ENCODE results near the gene GCLC.
"Not testable (repeated sequence)": the region's sequence is repeated elsewhere in the genome, so short reads cannot be mapped to it uniquely, and the experiment has no call there.

The GCLC gene

DNA sequence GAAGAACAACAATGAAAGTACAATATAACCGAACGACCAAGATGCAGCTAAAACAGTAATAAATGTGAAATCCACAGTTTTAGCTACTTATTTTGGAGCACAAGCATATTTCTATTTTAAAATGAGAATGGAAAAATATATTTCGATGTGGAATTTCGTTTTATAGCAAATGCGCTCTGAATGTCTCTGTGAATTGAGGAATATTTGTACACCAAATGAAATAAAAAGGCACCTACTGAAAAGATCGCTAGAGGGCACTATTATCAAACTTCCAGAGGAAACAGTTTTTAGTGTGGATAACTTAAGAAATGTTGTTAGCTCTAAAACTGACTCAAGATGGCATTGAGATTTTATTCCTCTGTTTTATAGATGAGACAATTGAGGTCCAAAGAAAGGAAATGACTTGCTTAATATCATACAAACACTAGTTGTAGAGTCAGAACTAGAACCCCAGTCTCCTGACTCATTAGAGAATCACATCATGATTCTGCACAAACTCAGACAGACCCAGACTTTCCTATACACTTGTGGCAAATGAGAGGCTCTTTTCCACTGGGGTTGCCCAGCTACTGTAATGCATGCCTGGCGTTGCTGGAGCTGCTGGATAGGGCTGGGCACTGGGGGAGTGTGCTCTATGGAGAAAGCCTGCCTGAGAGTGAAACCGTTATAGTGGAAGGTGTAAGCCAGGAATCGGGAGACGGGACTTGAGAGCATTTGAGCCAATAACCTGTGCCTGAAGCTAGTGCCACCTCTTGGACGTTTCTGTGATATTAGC, 51.9 kb downstream of the GCLC start:
- no peak for DNase-seq (ENCODE audit: low read depth)

DNA sequence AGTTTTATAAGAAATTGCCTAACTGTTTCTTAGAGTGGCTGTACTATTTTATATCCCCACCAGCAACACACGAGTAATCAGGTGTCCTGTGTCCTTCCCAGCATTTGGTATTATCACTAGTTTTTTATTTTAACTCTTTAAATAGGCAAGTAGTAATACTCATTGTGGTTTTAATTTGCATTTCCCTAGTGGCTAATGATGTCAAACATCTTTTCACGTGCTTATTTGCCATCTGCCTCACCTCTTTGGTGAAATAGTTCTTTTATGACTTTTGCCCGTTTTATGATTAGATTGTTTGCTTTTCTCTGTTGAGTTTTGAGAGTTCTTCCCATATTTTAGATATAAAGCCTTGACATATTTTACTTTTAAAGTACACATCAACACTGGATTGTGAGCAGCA, 57.8 kb downstream of the GCLC start:
- DNase-seq (ENCODE audit: low read depth): no peak

DNA sequence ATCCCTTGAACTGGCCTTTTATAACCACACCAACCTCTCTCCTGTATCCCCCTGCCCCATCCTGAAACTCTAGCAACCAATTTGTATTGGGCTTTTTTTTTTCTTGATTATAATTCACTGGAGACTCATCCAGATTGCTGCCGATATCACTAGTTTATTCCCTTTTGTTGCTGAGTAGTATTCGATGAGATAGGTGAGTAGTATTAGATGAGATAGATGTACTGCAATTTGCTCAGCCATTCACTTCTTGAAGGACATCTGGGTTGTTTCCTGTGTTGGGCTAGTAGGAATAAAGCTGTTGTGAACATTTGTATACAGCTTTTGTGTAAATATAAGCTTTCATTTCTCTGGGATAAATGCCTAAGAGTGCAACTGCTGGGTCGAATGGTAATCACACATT, 58.2 kb downstream of the GCLC start:
- DNase-seq (ENCODE audit: low read depth): no peak

DNA sequence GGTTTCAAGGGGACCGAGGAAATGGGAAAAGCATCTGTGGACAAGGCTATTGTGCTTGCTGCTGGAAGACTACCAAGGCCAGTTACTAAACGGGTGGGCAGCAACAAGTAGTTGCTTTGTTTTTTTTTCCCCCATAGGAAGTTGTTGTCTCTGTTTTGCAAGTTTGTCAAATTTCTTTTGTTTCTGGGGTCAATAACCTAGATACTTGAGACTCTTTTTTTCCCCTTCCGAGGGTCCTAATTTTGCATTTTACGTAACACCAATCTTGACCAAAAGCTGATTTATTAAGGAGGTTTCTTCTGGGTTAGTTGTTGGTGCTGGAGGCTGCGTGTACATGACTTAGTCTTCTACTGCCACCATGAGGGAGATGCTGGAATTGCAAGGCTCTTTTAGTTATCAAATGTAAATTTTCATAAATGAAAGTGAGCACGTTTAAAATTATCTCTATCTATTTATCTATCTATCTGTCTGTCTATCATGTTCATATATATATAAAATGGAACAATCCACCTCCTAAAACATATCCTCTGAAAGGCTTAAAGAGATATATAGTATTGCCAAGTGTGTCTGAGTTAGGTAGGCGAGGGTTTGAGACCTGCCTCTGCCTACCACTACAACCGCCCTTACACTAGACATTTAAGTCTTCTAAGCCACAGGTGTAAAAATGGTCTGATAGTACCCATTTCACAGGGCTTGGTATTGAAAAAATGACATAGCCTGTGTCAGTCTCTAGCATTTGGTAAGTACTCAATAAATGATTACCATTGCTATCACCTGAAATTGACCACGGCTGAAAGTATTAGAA, 60.2 kb downstream of the GCLC start:
- DNase-seq (ENCODE audit: low read depth): peak; percentile 69

DNA sequence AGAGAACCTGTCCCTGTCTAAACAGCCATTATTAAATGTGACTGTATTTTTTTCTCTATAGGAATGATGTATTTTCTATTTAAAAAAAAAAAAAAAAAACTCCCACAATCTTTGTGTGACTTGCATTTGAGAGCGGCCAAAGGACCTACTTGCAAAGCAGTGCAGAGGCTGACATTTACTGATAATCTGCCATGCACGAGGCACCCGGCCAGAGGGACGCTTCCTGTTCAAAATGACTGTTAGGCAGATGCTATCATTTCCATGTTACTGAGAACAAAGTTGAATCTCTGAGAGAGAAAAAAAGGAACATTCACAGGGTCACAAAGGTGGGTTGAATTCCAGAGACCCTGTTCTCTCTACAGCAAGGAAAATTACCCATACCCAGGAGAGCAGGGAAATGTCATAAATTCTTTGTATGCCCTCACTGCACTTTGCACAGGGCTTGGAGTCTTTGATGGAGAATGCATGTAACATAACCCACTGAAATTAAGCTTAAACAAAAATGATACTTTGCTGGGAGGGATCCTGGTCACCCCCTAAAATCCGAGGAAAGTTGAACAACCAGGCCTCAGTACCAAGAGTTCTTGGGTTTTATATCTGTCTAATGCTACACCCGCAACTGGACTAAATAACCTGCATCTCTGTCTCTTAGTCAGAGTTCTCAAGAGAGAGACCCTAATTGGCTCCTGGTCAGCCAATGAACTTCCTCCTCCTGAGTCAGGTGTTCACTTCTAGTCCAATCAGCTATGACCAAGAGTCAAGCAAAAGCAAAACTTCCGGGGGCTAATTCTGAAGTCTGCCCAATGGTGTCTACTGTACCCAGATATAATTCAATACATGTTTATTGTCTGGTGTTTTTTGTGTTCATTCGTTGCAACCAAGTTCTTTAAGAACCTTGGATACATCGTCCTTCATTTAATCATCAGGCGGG, 61.2 kb downstream of the GCLC start:
- DNase-seq (ENCODE audit: low read depth): no peak

DNA sequence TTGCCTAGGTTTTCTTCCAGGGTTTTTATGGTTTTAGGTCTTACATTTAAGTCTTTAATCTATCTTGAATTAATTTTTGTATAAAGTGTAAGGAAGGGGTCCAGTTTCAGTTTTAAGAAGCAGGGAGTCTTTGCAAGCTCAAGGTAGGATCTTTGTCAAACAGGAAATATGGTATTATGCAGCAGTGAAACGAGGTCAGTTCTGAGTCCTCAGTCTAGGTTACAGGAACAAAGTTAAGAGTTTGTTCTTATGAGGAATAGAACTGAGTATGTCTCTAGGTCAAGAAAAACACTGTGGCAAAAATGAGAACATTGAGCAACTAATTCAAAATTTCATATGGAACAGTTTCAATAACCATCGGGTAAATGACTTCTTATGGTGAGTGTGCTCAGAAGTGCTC, 63.6 kb downstream of the GCLC start:
- no peak for DNase-seq (ENCODE audit: low read depth)

DNA sequence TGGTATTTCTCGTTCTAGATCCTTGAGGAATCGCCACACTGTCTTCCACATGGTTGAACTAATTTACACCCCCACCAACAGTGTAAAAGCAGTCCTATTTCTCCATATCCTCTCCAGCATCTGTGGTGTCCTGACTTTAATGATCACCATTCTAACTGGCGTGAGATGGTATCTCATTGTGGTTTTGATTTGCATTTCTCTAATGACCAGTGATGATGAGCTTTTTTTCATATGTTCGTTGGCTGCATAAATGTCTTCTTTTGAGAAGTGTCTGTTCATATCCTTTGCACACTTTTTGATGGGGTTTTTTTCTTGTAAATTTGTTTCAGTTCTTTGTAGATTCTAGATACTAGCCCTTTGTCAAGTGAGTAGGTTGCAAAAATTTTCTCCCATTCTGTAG, 64.1 kb downstream of the GCLC start:
- not testable (repeated sequence) for DNase-seq (ENCODE audit: low read depth)

DNA sequence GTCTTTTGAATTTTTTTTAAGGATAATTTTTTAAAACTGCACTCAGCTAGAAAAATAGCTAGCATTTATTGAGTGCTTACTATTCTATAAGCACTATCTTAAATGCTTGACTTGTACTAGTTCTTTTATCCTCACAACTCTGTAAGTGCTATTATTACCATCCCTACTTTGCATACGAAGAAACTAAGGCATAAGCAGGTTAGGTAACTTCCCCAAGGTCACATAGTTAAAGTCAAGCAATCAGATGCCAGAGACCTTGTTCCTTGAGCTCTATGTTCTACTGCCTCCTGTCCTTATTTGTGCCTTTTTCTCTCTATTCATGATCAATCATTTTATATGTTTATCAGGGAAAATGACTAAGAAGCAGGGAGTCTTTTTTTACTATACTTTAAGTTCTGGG, 65.0 kb downstream of the GCLC start:
- no peak for DNase-seq (ENCODE audit: low read depth)

DNA sequence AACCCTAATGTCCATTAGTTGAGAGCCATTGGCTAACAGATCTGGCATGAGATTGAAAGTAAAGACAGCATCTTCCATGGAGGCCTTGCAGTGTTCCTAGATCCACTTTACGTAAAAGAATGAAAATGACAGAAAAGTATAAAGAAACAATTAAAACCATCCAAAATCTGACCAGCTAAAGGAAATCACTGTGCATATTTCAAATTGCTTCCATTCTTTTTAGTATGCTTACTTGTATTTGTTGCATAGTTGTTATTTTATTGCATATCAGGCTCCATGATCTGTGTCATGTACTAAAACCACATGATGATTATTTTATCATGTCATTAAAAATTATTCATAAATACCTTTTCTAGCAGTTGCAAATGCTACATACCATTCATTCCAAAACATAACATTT, 67.9 kb downstream of the GCLC start:
- no peak for DNase-seq (ENCODE audit: low read depth)

DNA sequence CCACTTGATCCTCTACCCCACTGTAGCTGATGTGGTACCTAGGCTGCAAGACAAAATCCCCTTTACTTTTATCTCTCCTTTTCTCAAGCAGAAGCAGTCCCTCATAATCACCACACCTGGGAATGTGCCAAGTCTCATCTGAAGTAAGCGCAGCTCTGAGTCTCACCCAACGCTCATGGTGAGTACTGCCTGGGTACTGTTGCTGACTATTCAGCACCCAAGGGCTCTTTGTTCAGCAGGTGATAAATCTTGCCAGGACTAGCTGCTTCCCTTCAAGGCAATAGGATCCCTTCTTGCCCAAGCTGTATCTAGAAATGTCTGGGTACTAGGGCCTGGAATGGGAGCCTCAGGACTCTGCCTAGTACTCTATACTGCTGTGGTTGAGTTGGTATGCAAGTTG, 70.9 kb downstream of the GCLC start:
- no peak for DNase-seq (ENCODE audit: low read depth)

DNA sequence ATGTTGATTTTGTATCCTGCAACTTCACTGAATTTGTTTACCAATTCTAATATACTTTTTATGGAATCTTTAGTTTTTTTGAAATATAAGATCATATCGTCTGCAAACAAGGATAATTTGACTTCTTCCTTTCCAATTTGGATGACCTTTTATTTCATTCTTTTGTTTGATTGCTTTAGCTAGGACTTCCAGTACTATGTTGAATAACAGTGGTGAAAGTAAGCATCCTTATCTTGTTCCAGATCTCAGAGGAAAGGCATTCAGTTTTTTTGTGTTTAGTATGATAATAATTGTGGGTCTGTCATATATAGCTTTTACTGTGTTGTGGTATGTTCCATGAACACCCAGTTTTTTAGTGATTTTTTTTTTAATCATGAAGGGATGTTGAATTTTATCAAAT, 75.7 kb downstream of the GCLC start:
- DNase-seq (ENCODE audit: low read depth): no peak

DNA sequence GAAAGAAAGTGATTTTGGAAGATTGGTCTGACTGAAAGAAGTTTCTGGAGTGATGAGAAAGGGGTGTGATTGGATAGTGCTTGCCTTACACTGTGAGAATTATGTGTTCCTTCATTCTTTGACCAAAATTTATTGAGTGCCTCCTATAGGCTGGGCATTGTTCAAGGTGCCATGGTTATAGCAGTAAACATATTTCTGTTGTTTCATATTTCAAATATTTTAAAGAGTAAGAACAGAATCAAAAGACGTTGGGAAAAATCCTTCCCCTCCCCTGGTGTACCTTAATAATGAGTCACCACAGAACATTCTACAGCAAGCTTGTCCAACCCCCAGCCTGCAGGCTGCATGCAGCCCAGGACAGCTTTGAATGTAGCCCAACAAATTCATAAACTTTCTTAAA, 78.6 kb downstream of the GCLC start:
- DNase-seq (ENCODE audit: low read depth): no peak

DNA sequence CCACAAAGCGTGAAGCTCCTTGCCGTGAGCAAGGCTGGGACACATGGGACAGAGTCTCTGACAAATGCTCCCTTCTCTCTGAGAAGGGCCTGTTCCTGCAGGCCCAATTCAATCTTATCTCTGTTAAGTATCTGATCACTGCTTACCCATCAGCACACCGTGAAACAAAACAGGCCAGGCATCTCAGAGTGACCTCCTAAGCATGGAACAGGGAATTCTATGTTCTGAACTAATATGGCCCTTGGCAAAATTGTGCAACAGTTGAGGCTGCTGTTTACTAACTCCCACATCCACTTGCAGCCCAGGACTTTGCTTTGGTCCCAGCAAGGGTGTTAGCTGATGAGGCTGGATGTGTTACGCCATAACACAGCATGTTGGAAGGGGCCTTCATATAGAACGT, 79.2 kb downstream of the GCLC start:
- no peak for DNase-seq (ENCODE audit: low read depth)

DNA sequence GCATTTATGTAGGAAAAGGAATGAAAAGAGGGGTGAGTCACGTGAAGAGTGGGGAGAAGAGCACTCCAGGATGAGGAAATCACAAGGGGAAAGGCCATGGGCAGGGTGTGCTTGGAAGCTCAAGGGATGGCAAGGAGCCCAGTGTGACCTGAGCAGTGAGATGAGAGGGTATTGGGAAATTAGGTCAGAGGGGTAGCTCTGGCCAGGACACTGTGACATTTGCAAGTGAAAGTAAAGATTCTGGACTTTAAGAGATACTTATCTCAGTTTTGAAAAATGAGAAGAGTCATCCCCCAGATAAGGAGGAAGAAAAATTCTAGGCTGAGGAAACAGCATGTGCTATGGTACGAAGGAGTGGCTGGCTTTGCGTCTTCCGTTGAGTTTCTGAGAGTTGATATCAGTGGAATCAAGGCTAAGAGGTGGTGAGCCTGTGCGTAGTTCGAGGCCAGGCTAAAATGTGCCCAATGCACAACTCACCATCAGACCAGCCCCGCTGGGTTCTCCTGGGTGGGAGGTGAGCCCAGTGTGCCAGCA, 79.9 kb downstream of the GCLC start:
- no peak for DNase-seq (ENCODE audit: low read depth)

DNA sequence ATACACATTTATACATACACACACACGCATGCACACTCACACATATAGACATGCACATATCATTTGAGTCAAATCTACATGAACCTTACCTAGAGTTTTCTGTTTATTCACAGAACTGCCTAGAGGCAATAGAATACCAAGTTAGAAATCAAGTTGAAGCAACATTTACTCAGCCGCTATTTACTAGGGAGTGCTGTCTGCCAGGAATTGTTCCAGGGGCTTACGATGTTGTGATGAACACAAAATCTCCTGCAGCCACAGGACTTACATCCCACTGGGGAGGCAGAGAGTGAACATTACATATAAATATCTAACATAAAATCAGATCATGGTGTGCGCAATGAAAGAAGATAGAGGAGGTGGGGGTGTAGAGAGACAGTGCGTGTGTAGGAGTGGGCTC, 80.4 kb downstream of the GCLC start:
- DNase-seq (ENCODE audit: low read depth): no peak

DNA sequence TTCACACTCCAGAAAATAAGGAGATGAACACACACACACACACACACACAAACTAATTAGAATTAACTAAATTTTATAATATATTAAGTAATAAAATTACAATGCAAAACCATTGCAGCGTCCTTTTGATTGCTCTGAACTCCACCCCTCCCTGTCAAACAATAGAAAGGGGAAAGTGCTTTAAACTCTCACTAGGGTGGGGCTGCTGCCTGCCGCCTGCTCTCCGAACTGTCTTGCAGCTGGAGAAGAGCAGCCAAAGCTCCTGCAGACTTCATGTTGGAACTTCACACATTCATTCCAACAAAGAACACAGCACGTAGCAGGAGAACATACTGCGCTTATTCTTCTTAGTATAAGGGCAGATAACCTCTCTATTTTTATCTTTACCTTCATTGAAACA, 83.2 kb downstream of the GCLC start:
- DNase-seq (ENCODE audit: low read depth): no peak

DNA sequence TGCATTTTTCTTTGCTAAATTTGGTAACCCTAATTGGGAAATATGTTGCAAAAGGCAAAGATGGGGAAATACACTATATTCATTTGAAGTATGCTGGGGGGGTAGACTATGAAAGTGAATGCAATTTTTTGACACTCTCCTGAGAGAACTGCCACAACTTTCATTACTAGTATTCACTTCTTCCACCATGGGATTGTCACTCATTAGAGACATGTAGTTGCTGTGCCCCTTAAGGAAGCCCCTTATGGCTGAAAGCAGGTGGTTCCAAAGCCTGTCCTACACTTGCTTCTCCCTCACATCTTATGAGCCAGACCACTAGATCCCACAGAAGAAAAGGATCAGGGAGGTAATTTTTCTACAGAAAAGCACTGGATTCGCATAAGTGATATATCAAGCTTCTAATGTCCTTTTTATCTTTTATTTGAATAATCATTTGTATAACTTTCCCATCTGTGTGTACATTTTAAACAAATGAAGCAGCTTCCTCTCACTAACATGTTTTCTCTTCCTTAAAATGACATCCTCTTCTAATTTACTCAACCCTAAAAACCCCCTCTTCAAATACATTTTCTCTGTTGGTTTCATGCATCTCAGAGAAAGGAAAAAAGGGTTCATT, 83.8 kb downstream of the GCLC start:
- no peak for DNase-seq (ENCODE audit: low read depth)

DNA sequence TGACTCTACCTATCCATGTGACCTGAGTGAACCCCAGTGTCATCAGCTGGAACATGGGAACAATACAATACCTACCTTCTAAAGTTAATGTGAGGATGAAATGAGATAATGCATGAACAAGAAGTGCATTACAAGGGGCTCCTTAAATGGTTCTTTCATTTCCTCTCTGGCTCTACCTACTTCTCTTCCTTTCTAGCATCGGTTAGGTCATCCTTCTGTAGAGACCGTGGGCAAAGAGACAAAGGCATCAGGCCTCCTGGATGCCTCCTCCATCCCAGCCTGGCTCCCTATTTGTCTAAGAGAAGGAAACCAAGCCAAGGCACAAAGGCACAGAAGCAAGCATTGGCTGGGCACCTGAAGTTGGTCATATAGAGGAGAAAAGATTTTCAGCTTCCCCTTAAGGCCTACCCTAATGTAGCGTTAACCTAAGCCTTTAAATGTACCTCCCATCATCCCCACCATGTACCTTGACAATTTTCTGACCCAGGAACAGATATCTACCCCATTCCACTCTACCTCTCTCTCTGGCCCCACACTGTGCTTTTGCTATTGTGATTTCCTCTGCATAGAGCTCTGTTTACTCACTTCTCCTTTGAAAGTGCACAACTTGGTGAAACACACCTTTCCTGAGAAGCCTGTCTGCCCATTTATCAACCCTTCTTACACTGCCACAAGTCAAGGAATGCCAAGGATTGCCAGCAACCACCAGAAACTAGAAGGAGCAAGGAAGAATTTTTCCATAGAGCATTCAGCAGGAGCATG, 86.6 kb downstream of the GCLC start:
- no peak for DNase-seq (ENCODE audit: low read depth)

DNA sequence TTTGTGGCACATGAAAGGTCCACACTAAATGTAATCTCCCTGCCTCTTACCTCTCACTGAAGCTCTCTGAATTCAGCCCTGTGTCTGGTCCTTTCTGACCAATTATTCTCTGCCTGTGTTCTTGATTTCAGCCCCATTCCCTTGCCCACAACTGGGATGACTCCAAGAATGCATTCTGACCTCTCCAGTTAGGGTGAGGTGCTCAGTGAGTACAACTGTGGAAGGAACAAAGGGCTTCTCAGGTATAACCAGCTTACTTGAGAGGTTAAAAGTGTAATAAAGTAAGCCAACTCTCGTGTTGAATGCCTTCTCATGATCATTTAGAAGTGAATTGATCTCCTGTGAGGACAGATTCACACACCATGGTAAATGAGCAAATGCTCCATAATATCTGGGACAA, 88.1 kb downstream of the GCLC start:
- DNase-seq (ENCODE audit: low read depth): no peak

DNA sequence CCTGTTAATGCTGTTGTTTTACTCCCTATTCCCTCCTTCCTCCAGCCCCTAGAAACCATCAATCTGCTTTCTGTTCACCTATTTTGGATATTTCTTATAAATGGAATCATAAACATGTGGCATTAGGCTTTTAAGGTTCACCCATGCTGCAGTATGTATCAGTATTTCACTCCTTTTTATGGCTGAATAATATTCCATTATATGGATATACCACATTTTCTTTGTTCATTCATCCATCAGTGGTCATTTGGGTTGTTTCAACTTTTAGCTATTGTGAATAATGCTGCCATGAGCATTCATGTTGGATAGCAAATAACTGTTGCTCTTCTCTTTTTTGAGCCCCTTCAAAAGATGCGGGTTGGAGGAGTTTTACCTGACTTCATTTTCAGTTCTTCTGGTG, 89.2 kb downstream of the GCLC start:
- DNase-seq (ENCODE audit: low read depth): no peak

DNA sequence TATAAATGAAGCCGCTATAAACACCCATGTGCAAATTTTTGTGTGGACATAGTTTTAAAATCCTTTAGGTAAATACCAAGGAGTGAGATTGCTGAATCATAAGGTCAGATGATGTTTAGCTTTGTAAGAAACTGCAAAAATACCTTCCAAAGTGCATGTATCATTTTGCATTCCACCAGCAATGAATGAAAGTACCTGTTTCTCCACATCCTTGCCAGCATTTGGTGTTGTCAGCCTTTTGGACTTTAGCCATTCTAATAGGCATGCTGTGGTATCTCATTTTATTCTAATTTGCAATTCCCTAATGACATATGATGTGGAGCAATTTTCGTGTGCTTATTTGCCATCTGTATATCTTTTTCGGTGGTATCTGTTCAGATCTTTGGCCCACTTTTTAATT, 93.7 kb downstream of the GCLC start:
- no peak for DNase-seq (ENCODE audit: low read depth)

Data from activated T-cell treated with anti-CD3 and anti-CD28 coated beads for 1 hour (primary cell).